NCI-H345 treated with DMSO at 0.1 percent for 48 hours (cell line): ENCODE measurements around the gene IP6K1.
"Not testable (repeated sequence)": the region's sequence is repeated elsewhere in the genome, so short reads cannot be mapped to it uniquely, and the experiment has no call there.

Source experiments
- DNase-seq: peaks from one replicate; lab custom pipeline; 2025; ENCODE audit not compliant: unreplicated experiment; lab: John Stamatoyannopoulos, UW

The IP6K1 gene

DNA sequence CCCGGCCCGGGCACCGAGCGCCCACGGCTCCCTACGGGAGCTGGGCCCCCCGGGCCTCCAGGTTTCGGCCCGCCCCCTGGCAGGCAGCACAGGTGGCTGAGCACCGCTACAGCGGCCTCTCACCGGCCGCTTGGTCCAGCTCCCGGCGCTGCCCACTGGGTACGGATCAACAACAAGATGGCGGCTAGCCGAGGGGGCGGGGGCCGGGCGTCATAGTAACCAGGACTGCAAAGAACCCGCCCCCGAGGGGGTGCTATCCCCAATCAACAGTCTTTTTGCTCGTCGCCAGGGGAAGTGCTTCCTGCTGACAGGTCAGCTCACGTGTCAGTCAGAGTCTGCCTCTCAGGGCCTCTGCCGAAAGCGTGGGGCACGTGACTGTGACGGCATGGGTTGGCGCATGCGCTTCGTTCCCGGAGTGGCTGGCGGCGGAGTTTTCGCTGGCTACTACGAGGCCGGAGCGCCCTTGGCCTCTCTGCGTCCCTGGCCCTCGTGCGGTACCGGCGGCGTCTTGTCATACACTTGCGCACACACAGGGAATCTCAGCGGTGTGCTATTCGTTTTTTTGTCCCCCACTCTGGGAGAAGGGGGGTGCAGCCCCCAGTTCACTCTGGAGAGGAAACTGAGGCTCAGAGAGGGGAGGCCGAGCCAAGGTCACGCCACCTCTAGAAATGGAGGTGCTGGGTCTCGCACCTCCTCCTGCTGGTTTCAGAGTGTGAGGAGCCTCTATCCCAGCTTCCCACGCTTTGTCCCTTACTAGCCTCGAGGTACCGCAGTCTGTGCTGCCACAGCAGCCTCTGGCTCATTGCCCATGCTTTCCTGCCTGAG lies at the start of gene IP6K1:
IP6K1 (minus strand) TSS at position 186 of the 825 bp plus-strand sequence. CDS start 38,502 bp downstream, outside the sequence.
- peak; percentile 95 for DNase-seq

DNA sequence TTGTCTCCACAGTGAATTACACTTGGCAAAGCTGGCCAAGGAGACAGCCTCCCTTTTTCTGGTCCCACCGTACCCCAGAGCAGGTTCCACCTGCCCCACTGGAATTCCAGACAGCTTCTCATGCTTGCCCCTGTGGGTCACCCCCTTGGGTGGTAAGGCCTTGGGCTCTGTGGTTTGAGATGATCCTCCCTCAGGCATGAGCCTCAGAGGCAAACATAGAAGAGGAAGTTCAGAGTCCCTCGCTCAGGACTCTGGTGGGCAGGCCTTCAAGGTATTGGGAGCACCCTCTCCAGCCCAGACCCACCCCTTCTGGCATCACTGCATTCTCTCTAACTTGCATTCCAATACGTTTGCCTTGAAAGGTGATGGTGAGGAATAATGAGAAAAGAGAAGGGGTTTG lies 45.0 kb upstream of the IP6K1 start:
- no peak for DNase-seq

- DNase-seq = no peak
These were observed 39.7 kb upstream of the IP6K1 start for GRCh38 chr3:49826016-49826415.

- DNase-seq = not testable (repeated sequence)
These were observed 36.8 kb upstream of the IP6K1 start for GRCh38 chr3:49823131-49823530.

GRCh38 chr3:49813497-49814174 lies 27.3 kb upstream of the IP6K1 start, which contains the start of gene UBA7:
TSS of gene UBA7 (minus strand) at chr3:49813953. CDS start at chr3:49813787, 166 bp downstream.
- no peak for DNase-seq

DNA sequence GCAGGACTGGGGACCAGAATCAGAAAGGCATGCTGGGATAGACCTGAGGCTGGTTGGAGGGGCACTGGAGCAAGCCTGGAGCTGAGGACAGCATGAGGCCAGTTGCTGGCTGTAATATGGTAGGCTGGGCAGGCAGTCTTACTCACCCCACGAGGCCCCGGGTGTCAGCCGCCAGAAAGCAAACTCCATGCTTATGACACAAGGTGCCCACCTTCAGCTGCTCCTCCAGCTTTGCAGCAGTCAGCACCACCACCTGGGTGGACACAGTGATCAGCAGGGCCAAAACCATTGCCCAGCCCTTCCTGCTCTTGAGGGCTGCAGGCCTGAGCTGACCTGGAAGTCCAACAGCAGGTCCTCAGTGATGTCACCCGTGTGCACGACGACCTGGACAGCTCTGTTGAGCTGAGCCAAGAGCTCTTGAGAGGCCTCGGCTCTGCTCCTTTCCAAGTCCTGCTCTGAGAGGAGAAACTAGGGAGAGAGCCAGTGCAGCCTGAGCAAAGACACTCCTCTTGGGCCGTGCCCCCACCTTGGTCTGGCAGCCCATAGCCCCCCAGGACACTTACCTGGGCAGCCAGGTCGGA lies 26.7 kb upstream of the IP6K1 start:
- DNase-seq = no peak

- no peak for DNase-seq
These were observed 21.2 kb upstream of the IP6K1 start for GRCh38 chr3:49807431-49808114.

DNA sequence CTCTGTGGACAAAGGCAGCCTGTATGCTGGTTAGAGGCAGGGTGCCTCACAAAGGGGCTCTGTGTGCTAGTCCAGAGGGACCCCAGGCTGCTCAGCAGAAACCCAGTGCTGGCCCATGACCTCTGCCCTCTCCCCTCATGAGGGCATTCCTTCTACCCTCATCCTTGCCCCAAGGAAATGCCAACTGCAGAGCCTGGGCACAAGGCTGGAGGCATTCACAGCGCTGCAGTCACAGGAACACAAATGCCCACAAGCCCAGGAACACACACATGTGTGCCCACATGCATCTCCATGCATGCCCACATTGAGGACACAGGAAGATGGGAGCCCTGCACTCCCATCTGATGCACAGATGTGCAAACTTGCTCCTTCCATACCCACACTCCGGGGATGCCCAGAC lies 20.5 kb upstream of the IP6K1 start:
- DNase-seq = no peak

DNA sequence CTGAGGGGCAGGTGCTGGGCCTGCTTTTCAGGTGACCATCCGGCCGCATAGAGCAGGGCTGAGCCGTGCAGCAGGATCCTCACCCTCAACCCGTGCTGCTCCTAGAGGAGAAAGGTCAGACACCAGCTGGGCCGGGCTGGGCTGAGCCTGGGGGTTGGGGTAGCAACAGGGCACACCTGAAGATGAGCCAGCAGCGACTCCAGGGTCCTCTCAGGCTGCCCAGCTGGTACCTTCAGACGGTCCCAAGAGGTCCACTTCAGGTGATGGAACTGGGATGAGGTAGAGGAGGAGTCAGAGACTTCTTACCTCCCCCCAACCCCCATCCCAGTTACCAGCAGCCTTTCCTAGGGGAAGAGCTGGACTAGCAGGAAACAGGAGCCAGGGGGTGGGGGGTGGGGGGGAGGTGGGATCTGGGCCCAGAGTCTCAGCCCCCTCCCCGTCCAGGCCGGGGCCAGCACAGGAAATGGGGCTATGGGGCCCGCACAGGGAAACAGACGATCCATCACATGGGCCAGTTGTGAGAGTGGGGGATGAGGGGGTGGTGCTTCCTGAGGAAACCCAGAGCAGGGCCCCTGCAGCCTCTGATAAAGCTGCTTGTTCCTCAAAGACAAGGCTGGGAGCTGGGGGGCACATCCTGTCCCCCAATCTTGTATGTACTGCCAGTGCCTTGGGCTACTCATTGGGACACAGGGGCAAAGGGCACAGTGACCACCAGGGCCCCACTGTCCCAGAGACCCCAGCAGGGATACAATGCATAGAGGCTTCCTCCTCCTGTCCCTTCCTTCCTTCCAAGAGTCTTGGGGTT lies 19.8 kb upstream of the IP6K1 start:
- DNase-seq = no peak

DNA sequence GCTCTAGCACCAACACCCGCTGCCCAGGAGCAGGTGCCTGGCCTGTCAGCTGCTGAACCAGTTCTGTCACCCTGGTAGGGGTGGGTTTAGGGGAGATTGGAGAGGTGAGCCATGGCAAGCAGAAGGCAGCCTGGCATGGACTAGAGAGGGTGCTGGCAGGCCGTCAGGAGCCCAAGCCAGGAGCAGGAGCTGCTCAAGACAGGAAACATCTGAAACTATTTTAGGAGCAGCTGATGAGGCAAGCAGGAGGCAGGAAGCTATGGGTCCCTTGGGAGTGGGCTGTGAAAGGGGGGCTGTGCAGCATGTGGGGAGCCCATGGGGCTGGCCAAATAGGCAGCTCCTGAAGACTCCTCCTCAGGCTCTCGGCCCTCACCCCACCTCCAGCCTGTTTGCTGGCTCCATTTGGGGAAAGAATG lies 19.0 kb upstream of the IP6K1 start:
- no peak for DNase-seq

DNA sequence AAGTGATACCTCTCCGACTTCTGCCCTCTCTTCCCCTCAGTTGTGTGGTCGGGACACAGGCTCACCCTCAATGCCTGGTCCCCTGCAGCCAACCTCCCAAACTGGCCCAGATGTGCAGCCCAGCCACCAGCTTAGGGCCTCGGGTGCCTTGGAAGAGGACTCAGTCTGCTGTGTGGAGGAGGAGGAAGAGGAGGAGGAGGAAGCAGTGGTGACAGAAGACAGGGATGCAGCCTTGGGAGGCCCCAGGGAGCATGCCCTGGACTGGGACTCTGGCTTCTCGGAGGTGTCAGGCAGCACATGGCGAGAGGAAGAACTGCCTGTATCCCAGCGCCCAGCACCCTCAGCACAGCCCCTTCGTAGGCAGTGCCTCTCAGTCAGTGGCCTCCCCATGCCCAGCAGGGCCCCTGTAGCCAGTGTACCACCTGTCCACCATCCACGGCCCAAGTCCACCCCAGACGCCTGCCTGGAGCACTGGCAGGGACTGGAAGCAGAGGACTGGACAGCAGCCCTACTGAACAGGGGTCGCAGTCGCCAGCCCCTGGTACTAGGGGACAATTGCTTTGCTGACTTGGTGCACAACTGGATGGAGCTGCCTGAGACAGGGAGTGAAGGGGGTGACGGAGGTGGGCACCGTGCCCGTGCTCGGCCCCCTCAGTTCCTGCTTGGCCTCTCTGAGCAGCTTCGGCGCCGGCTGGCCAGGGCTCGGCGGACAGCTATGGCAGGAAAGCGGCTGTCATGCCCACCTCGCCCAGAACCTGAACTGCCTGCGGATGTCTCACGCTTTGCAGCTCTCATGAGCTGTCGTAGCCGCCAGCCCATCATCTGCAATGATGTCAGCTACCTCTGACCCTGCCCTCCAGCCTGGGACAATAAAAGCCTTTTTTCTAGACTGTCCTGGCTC lies 18.0 kb upstream of the IP6K1 start:
- no peak for DNase-seq

- no peak for DNase-seq
These were observed 17.3 kb upstream of the IP6K1 start for GRCh38 chr3:49803465-49804140.

DNA sequence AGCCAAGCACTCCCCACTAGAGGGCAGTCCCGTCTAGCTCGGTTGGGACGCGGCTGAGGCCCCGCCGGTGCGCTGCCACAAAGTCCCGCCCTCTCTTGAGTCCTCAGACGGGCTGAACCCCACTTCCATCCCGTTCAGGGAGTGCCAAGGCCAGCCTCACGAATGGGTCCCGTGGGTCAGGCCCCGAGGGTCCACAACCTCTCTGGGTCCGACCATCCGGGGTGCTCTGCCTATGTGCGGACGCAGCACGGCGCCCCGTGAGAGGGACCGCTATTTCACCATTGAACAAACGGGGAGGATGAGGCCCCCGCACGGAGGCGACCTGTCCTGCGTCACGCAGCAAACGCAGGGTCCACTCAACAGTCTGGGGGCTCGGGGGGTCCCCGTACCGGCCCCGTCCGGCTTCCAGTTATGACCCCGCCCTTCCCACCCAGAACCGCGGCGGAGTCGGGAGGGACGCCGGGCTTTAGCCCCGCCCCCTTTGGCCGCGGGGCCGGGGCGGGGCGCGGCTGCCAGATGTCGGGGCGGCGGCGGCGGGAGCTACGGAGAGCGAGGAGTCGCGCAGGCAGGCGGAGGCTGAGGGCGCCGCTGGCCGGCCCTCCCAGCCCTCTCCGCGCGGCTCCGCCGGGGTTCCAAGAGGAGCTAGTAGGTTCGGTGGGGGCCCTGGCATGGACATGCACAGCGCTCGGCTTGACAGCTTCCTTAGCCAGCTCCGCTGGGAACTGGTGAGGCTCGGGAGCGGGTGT lies 16.6 kb upstream of the IP6K1 start, which contains the start of gene INKA1:
INKA1 (plus strand) TSS at position 543 of the 746 bp plus-strand sequence; CDS start at position 675, 132 bp downstream.
- DNase-seq = peak; percentile 64

GRCh38 chr3:49801160-49801559 lies 14.8 kb upstream of the IP6K1 start:
- no peak for DNase-seq

DNA sequence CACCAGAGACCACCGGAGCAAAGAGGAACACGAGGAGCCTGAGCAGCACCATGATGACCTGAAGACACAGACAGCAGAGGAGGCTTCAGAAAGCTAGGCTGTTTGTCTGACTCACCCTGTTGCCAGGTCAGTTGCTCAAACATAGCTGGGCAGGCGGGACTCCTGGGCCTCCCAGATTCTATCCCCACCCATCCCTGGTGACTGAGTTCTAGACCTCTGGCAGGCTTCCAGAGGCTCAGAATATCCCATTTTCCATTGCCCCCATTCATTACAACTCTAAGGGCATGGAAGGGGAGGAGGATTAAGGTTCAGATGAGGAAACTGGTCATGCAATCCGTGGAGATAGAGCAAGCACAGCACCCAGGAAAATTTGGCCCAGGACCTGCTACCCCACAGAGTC lies 13.4 kb upstream of the IP6K1 start, which contains the start of gene CDHR4:
CDHR4 (minus strand) TSS at position 113 of the 400 bp plus-strand sequence; CDS start at position 52, 61 bp downstream.
- no peak for DNase-seq

GRCh38 chr3:49799105-49799504 lies 12.8 kb upstream of the IP6K1 start:
- no peak for DNase-seq

DNA sequence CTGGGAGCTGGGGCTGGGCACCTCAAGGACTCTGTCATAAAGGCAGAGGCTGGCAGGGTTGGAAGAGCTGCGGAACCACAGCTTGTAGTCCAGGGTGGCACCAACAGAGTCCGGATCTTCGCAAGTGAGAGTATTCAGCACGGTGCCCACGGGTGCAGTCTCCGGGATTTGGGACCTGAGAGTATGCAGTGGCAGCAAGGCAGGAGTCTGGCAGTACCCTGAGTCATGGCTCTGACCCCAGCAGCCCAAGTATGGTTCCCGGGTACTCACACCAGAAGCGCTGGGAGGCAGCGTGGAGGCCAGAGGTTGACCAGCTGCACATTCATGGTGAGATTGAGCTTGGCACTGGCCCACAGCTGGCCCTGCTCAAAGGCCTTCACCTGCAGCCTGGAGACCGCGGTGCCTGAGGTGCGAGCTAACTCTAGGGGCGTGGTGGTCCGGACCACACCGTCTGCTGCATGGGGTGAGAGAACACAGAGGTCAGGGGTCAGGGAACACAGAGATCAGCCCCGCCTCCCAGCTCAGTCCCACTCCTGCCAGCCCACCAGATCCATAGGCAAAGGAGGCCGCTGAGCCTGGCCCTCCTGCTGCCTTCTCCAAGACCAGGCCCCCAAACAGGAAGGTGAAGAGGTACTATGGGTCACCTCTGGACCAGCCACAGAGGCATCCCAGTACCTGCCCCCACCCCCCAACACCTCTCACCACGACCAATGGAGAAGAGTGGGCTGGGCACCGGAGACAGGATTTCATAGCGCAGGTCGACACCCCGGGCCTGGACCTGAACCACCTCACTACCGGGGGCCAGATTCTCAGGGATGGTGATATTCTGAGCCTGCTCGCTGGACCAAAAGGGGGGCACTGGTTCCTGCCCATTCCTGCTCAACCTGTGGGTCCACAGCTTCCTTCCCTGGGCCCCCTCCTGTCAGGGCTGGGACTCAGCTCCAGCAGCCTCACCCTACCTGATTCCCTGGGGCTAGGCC lies 8.9 kb upstream of the IP6K1 start:
- DNase-seq = no peak
